Islet of Langerhans (tissue), 1 donor: ENCODE results near the gene CCDC73.

Experiments
- FAIRE-seq: peaks from one replicate; lab custom pipeline; 2011; peaks lifted over from hg19 to GRCh38; lab: Jason Lieb, UNC

Gene CCDC73

DNA sequence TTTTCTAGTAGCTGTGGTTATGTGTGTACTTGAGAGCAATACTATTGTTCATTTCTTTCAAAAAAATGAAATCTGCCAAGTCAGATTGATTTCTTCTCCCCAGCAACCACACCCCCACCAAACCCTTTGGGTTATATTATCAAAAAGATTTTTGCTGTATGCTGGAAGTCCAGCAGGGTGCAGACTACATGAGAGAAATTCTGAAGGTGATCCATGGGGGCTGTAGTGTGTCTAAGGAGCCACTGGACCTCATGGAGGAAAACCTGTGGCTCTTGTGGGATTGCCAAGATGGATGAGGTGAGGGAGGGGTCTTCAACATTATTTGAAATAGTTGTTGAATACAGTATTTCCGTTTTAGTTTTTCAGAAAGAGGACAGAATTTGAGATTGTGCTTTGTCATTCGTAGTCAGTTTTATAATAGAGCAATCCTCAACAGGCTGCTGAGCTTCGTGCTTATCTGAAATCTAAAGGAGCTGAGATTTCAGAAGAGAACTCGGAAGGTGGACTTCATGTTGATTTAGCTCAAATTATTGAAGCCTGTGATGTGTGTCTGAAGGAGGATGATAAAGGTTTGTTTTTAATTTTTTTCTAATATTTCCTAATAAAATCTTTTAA is 207.8 kb downstream of the CCDC73 start:
- FAIRE-seq, result no peak

DNA sequence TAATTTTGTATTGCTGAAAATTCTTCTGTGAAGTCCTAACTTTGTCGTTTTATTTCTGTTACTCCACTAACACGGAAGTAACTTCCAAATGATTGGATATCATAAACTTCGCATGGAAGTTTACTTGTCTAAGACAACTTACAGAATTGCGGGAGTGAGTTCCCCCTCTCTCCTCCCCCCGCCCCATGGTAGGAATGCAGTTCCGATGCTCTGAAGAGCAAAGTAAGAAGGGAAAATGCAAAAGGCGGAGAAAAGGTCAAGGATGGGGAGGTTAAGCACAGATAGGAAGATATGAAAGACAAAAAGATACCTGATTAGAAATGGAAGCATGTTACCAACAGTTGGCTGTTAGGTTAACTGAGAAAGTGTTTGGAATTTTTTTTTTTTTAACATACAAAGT is 209.5 kb downstream of the CCDC73 start:
- no peak for FAIRE-seq

GRCh38 chr11:32583459-32584271 is 210.8 kb downstream of the CCDC73 start, which contains the start of gene EIF3M:
Gene EIF3M, plus strand, starts transcription at chr11:32583831. Its CDS starts 57 bp downstream, at chr11:32583888.
- FAIRE-seq, result no peak

GRCh38 chr11:32581556-32581955 is 212.9 kb downstream of the CCDC73 start:
- no peak for FAIRE-seq

GRCh38 chr11:32580967-32581366 is 213.5 kb downstream of the CCDC73 start:
- FAIRE-seq, result no peak

GRCh38 chr11:32576456-32576855 is 218.0 kb downstream of the CCDC73 start:
- no peak for FAIRE-seq

- FAIRE-seq, result no peak
Observed at GRCh38 chr11:32575070-32575469, 219.4 kb downstream of the CCDC73 start.

DNA sequence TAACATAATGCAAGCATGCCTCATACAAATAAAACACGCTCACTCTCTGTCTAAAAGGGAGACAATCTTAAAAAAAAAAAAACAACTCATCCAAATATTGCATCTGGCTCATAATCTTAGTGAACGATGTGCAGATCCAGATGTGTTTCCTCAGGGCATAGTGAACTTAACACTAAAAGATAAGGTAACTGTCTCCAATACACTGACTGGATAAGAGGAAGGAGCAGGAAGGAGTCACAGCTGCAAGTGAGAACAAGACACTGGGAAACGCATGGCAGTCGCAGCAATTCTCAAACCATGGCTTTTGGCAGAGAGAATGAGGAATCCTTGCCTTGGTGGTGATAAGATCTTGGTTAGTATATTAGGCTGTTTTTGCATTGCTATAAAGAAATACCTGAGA is 220.0 kb downstream of the CCDC73 start:
- no peak for FAIRE-seq

- no peak for FAIRE-seq
Observed at GRCh38 chr11:32573228-32573627, 221.2 kb downstream of the CCDC73 start.

DNA sequence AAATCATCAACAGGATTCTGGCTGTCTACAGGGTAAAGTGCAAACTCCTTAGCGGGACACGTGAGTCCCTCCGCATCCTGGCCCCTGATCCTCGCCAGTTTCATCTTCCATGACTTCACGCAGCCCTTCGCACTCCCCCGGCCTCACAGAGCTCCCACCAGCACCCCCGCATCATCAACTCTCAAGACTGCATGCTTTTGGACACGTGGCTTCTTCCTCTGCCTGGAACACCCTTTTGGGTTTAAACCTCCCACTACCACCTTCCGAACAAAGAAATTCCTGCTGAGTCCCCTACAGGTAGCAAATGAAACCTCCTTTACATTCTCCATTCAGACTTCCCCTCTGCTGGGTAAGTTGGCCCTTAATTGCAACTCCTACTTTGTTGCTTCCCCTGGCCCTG is 223.4 kb downstream of the CCDC73 start:
- no peak for FAIRE-seq

GRCh38 chr11:32569313-32569881 is 225.1 kb downstream of the CCDC73 start:
- FAIRE-seq, result no peak

GRCh38 chr11:32567154-32567553 is 227.3 kb downstream of the CCDC73 start:
- FAIRE-seq, result no peak

GRCh38 chr11:32566517-32566916 is 227.9 kb downstream of the CCDC73 start:
- FAIRE-seq, result no peak

- FAIRE-seq, result no peak
Observed at GRCh38 chr11:32563600-32563959, 230.9 kb downstream of the CCDC73 start.

- no peak for FAIRE-seq
Observed at GRCh38 chr11:32562839-32563599, 231.4 kb downstream of the CCDC73 start.

GRCh38 chr11:32561835-32562234 is 232.6 kb downstream of the CCDC73 start:
- no peak for FAIRE-seq

DNA sequence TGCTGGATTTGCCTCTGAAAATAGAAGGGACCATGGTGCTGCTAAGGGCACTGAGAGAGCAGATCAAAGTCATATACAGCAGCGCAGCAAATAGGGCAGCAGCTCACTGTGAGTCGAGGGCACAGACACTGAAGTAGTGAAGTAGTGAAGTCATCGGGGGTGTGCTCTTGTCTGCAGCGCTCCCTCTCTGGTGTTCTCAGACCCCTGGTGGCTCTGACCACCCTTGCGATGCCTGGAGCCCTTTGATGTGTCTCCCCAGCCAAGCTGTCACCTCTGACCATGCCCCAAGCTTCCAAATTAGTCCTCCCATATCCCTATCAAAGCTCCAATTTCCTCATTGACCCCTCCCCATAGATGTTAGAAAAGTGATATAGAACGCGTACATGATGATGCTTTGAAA is 238.6 kb downstream of the CCDC73 start:
- no peak for FAIRE-seq

DNA sequence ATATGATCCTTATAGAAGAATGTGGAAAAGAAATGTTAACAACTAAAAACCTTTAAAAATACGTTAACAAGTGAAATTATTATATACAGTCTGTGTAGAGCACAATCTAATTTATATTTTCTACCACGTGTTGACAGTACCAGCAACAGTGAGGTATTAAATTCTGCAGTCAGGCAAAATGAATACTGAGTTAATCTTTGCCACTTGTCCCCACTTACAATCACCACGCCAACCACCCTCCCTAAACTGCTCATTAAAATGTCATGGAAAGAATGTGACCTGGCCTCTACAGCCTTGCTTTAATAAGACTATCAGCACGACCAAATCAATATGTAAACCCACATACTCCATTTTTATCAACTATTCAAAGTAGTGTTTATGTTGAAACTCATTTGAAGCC is 239.4 kb downstream of the CCDC73 start:
- no peak for FAIRE-seq
